ENCODE measurements around the gene FBXL5. TPM values are rescaled to one million over a fixed set of nuclear protein-coding genes. Genes with fewer than 3 reads are reported as not detected.

Gene FBXL5
- total and polyA plus RNA-seq, 9 of the 15 experiments (the other 6 are each of a cell fraction or from before 2014, with no cell fraction given) = 6.0 to 35.2 (median 22.1) TPM

GRCh38 chr4:15649914-15650545, 5.1 kb downstream of the FBXL5 start (continued):
- TF ChIP-seq ZNF592 (IDR thresholded peaks at IDR 0.05) (peak; percentile 72), BCOR (IDR thresholded peaks at IDR 0.05) (no peak), CBX8 (IDR thresholded peaks at IDR 0.05; ENCODE audit: borderline replicate concordance, extremely low read depth, low read depth, low read length, poor library complexity, severe bottlenecking) (no peak), THRB (CRISPR knock-in tag; conservative IDR thresholded peaks at IDR 0.05) (no peak), DNMT1 (IDR thresholded peaks at IDR 0.05) (no peak), ZFP36 (IDR thresholded peaks at IDR 0.05; ENCODE audit: low read depth, low read length, partially characterized antibody) (peak; percentile 86), ZNF318 (IDR thresholded peaks at IDR 0.05; ENCODE audit: borderline replicate concordance in 1 of 2, low read depth in 1 of 2) (no peak), FOXA1 (IDR thresholded peaks at IDR 0.05; ENCODE audit: borderline replicate concordance) (no peak), SUPT5H (IDR thresholded peaks at IDR 0.05) (no peak), TCF7 (IDR thresholded peaks at IDR 0.05; ENCODE audit: borderline replicate concordance) (peak; percentile 88), HBP1 (CRISPR knock-in tag; IDR thresholded peaks at IDR 0.05) (no peak), KLF16 (IDR thresholded peaks at IDR 0.05) (no peak)
